ENCODE measurements around the gene NCOA3.
"Not testable (repeated sequence)": the region's sequence is repeated elsewhere in the genome, so short reads cannot be mapped to it uniquely, and the experiment has no call there.

The NCOA3 gene

GRCh38 chr20:47475419-47476044 is 26.2 kb upstream of the NCOA3 start:
- no peak for DNase-seq

- no peak for DNase-seq
Measured at GRCh38 chr20:47476452-47476851, 25.2 kb upstream of the NCOA3 start.

DNA sequence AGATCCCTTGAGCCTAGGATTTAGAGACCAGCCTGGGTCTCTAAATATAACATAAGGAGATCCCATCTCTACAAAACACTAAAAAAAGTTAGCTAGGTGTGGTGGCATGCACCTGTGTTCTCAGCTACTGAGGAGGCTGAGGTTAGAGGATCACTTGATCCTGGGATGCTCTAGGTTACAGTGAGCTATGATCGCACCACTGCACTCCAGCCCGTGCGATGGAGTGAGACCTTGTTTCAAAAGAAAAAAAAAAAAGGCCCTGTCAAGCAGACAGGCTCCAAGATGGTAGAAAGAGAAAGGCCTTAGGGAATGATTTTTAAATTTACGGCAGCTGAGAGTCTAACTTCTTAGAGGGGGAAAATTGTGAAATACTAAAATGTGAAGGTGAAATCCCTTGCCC is 22.6 kb upstream of the NCOA3 start:
- no peak for DNase-seq

DNA sequence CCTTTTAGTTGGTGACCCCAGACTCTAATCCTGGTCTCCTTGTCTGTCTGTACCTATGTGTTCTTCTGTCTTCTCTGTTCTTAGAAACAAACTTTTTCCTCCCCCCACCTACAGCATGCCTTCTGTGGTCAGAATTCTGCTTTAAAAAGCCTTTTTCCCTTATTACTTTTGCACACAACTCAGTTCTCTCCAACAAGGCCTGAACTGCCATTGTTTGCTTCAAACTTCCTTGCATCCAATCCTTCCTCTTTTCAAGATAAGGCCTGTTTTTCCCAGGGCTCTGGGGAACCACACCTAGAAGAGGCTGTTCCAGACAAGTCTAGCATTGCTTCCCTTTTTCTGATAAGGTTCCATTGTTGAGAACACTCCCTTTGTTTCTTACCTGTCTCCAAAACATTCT is 22.2 kb upstream of the NCOA3 start:
- no peak for DNase-seq

DNA sequence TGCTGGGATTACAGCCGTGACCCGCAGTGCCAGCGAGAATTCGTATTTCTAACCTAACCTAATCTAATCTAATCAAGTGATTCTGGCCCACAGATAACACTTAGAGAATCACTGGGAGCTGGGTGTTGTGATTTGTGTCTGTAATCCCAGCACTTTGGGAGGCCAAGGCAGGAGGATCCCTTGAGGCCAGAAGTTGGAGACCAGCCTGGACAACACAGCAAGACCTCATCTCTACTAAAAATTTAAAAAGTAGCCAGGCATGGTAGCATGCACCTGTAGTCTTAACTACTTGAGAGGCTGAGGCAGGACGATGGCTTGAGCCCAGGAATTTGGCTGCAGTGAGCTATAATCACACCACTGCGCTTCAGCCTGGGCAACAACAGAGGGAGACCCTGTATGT is 21.4 kb upstream of the NCOA3 start:
- DNase-seq = no peak

DNA sequence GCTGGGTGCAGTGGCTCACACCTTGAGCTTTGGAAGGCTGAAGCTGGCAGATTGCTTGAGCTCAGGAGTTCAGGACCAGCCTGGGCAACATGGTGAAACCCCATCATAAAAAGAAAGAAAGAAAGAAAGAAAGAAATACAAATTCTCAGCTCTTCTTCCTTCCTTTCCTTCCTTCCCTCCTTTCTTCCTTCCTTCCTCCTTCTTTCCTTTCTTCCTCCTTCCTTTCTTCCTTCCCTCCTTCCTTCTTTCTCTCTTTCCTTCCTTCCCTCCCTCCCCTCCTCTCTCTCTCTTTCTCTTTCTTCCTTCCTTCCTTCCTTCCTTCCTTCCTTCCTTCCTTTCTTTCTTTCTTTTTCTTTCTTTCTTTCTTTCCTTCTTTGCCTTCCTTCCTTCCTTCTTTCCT is 21.0 kb upstream of the NCOA3 start:
- DNase-seq = no peak

GRCh38 chr20:47481330-47482216 is 20.1 kb upstream of the NCOA3 start:
- DNase-seq = no peak

GRCh38 chr20:47482705-47483104 is 19.0 kb upstream of the NCOA3 start:
- DNase-seq = no peak

GRCh38 chr20:47484303-47484702 is 17.4 kb upstream of the NCOA3 start:
- no peak for DNase-seq

DNA sequence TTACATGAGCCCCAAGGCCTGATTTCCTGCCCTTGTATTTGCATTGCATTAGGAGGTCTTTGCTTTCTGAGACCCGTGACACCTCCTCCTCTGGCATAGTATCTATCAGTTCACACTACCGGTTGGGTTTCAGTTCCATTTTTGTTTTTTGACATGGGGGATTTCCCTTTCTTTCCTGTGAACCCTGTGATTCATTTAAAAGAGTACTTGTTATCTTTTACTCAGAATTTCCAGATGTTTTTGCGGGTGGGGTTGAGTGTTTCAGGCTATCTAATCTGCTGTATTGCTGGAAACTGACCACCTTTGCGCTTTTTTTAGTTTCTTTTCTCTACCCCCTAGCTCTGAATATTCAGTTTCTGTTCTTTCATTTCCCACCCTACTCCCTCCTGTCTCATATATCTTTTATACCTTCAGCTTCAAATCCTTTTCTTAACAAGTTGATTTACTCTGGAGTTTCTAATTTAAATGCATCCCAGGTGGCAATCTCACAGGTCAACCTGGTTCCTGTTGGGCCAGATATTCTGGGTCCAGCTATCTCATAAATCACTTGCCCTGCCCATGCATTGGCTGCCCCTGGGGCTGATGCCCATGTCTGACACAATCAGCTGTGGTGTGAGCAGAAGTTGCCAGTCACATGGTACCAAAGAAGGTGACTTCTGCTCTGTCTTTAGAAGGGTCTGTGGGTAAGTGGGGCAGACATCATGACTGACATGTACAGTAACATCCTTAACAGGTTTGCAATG is 14.3 kb upstream of the NCOA3 start:
- no peak for DNase-seq

- DNase-seq = no peak
Measured at GRCh38 chr20:47489448-47489872, 12.2 kb upstream of the NCOA3 start.

DNA sequence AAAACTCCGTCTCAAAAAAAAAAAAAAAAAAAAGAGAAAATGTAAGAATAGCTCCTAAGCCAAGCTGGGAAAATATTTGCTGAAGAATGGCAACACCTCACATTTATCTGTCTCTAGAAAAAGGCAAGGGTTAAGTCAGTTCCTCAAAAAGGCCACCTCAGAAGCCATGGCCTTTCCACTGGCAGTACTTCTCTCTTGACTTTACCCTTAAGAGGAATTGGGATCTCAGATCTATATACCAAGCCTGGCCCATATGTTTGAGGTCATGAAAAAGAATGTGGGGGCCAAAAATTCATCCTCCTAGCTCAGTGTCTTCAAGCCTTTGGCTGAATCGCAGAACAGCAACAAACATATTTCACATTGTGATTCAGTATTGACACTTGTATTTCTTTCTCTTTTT is 10.9 kb upstream of the NCOA3 start:
- DNase-seq = no peak

GRCh38 chr20:47492284-47492683 is 9.4 kb upstream of the NCOA3 start:
- no peak for DNase-seq

DNA sequence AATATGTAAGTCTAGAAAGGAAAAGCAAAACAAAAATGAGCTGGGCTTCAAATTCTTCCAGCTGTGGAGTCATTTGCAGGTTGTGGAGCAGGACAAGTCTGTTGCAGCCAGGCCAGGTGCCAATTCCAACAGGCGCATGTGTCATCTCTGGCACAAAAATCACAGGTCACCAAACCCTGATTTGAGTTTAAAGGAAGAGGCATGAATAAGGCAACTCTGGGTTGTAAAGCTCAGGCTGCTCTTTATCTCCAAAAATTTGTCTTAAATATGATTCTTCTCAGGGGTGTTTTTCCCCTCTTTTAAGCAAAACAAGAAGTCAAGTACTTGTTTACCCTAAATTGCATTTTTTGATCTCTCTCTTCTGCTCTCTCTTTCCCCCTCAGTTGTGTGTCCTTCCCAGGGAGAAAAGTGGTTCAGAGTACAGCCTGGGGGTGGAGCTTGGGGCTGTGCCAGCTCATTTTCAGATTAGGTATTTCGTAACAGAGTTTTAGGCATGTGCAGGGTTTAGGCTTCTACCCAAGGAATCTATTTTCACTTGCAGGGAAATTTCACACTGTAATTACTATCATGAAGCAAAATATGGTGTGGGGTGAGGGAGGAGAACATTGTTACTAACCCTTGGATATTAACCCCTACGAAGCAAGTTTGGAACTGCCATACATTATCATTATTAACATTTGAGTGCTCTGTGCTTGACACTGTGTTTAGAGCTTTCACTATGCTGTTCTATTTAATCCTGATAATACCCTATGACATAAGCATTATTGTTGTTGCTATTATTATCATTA is 8.3 kb upstream of the NCOA3 start:
- no peak for DNase-seq

DNA sequence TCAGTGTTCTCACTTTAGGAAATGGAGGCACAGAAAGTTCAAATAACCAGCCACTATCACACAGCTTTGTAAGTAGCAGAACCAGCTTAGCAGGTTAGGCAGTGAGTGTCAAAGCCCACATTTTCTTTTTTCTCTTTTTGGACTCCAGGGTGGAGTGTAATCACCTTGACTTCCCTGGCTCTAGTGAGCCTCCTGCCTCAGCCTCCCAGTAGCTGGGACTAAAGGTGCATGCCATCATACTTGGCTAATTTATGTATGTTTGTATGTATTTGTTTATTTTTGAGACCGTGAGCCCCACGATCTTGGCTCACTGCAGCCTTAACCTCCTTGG is 7.8 kb upstream of the NCOA3 start:
- DNase-seq = no peak

GRCh38 chr20:47494606-47495005 is 7.1 kb upstream of the NCOA3 start:
- not testable (repeated sequence) for DNase-seq

- DNase-seq = no peak
Measured at GRCh38 chr20:47496118-47496517, 5.6 kb upstream of the NCOA3 start.

- DNase-seq = no peak
Measured at GRCh38 chr20:47498606-47499005, 3.1 kb upstream of the NCOA3 start.

DNA sequence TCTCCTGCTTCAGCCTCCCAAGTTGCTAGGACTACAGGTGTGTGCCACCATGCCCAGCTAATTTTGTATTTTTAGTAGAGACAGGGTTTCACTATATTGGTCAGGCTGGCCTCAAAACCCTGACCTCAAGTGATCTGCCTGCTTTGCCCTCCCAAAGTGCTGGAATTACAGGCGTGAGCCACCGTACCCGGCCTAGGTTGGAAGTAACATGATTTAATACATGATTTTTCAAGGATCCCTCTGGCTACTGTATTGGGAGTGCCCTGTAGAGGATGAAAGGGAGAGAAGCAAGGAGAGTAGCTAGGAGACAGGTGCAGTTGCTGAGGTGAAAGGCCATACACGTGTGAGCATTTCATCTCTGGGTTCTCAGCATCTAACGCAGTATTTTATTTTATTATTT is 2.6 kb upstream of the NCOA3 start:
- no peak for DNase-seq

- DNase-seq = not testable (repeated sequence)
Measured at GRCh38 chr20:47500082-47500481, 1.6 kb upstream of the NCOA3 start.

DNA sequence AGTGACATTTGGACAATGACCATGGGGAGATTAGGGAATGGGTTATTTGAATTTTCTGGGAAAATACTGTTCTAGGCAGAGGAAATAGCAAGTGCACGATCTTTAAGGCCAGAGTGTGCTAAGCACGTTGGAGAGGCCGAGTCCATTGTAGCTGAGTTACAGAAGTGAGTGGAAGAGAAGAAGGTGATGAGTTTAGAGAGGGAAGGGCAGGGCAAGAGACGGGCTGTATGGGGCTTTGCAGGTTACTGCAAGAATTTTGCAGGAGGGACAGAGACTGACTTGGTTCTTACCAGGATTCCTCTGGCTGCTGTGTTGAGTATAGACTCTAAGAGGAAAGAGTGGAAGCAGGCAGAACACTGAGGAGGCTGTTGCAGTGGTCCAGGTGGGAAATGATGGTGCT is 1.1 kb upstream of the NCOA3 start:
- no peak for DNase-seq

- DNase-seq = no peak
Measured at GRCh38 chr20:47501116-47501481, 588 bp upstream of the NCOA3 start.

Measured in amniotic stem cell (primary cell).